Renal pelvis (tissue), 4 donors: ENCODE measurements around the gene VEGFA. TPM values are rescaled to one million over a fixed set of nuclear protein-coding genes. Genes with fewer than 3 reads are reported as not detected.

Experiments used
- DNase-seq: peaks from one replicate; pipeline ENCODE4 v3.0.0-alpha.2; 2013
- polyA plus RNA-seq, 3 donors: library from polyadenylated mRNA; unstranded; fragments of 120-200 nt; gene quantifications; one replicate each; pipeline ENCODE4 v1.2.1, GENCODE V29; 2013; ENCODE audit not compliant: insufficient read length in 3 of 3

VEGFA gene
- polyA plus RNA-seq, 3 donors: 276 to 405 (median 349) TPM

DNA sequence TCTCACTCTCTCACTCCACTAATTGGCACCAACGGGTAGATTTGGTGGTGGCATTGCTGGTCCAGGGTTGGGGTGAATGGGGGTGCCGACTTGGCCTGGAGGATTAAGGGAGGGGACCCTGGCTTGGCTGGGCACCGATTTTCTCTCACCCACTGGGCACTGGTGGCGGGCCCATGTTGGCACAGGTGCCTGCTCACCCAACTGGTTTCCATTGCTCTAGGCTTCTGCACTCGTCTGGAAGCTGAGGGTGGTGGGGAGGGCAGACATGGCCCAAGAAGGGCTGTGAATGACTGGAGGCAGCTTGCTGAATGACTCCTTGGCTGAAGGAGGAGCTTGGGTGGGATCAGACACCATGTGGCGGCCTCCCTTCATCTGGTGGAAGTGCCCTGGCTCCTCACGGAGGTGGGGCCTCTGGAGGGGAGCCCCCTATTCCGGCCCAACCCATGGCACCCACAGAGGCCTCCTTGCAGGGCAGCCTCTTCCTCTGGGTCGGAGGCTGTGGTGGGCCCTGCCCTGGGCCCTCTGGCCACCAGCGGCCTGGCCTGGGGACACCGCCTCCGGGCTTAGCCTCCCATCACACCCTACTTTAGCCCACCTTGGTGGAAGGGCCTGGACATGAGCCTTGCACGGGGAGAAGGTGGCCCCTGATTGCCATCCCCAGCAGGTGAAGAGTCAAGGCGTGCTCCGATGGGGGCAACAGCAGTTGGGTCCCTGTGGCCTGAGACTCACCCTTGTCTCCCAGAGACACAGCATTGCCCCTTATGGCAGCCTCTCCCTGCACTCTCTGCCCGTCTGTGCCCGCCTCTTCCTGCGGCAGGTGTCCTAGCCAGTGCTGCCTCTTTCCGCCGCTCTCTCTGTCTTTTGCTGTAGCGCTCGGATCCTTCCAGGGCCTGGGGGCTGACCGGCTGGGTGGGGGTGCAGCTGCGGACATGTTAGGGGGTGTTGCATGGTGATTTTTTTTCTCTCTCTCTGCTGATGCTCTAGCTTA is 11.2 kb downstream of the VEGFA start:
- DNase-seq: no peak

DNA sequence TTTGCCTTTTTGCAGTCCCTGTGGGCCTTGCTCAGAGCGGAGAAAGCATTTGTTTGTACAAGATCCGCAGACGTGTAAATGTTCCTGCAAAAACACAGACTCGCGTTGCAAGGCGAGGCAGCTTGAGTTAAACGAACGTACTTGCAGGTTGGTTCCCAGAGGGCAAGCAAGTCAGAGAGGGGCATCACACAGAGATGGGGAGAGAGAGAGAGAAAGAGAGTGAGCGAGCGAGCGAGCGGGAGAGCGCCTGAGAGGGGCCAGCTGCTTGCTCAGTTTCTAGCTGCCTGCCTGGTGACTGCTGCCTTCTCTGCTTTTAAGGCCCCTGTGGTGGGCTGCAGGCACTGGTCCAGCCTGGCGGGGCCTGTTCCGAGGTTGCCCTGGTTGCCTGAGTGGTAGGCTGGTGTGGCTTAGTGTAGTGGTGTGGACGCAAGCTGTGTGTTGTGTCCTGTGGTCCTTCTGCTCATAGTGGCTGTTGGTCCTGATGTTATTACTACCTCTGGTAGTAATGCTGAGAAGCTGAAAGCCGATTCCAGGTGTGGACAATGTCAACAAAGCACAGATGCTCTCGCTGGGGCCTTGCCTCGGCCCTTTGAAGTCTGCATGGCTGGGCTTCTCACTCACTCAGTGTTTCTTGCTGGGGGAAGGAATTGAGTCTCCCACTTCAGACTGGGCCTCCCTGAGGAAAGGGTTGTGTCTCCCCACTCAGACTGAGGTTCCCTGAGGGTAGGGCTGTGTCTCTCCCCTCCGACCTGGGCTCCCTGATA is 12.1 kb downstream of the VEGFA start:
- no peak for DNase-seq

DNA sequence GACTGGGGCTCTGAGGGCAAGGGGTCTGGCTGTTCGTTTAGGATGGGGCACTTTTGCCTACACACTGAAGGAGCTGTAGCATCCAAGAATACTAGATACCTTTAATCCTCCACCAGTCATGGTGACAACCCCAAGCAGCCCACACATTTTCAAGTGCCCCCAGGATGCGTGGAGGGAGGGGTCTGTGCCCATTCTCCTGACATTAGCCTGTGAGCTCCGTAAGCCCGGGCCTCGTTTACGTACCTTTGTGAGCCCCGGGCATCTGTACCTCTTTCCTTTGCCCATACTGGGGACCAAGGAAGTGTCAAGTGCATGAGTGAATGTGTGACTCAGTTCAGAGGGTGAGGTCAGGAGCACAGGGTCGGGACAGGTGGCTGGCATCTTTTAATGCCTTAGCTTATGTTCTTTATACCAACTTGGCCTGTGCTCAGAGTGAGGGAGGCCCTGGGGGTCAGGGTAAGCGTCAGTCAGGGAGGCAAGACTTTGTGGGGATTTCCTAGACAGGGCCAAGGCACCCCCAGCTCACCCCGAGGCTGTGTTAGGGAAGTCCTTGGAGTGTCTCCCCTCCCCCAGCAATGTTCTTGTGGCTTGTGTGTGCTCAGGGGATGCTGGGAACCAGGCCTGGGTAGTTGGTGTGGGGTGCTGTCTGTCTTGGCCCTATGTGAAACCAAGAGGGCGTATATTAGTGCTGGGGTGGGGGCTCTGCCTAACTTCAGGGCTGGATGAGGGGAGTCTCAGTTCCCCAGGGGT is 12.9 kb downstream of the VEGFA start:
- no peak for DNase-seq

DNA sequence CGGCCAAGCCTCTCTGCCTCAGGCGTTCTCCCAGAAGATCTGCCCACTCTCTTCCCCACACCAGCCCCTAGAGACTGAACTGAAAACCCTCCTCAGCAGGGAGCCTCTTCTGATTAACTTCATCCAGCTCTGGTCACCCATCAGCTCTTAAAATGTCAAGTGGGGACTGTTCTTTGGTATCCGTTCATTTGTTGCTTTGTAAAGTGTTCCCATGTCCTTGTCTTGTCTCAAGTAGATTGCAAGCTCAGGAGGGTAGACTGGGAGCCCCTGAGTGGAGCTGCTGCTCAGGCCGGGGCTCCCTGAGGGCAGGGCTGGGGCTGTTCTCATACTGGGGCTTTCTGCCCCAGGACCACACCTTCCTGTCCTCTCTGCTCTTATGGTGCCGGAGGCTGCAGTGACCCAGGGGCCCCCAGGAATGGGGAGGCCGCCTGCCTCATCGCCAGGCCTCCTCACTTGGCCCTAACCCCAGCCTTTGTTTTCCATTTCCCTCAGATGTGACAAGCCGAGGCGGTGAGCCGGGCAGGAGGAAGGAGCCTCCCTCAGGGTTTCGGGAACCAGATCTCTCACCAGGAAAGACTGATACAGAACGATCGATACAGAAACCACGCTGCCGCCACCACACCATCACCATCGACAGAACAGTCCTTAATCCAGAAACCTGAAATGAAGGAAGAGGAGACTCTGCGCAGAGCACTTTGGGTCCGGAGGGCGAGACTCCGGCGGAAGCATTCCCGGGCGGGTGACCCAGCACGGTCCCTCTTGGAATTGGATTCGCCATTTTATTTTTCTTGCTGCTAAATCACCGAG is 14.2 kb downstream of the VEGFA start:
- DNase-seq: no peak

DNA sequence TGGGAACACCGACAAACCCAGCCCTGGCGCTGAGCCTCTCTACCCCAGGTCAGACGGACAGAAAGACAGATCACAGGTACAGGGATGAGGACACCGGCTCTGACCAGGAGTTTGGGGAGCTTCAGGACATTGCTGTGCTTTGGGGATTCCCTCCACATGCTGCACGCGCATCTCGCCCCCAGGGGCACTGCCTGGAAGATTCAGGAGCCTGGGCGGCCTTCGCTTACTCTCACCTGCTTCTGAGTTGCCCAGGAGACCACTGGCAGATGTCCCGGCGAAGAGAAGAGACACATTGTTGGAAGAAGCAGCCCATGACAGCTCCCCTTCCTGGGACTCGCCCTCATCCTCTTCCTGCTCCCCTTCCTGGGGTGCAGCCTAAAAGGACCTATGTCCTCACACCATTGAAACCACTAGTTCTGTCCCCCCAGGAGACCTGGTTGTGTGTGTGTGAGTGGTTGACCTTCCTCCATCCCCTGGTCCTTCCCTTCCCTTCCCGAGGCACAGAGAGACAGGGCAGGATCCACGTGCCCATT is 15.3 kb downstream of the VEGFA start:
- DNase-seq: no peak

DNA sequence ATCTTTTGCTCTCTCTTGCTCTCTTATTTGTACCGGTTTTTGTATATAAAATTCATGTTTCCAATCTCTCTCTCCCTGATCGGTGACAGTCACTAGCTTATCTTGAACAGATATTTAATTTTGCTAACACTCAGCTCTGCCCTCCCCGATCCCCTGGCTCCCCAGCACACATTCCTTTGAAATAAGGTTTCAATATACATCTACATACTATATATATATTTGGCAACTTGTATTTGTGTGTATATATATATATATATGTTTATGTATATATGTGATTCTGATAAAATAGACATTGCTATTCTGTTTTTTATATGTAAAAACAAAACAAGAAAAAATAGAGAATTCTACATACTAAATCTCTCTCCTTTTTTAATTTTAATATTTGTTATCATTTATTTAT is 15.9 kb downstream of the VEGFA start:
- no peak for DNase-seq

DNA sequence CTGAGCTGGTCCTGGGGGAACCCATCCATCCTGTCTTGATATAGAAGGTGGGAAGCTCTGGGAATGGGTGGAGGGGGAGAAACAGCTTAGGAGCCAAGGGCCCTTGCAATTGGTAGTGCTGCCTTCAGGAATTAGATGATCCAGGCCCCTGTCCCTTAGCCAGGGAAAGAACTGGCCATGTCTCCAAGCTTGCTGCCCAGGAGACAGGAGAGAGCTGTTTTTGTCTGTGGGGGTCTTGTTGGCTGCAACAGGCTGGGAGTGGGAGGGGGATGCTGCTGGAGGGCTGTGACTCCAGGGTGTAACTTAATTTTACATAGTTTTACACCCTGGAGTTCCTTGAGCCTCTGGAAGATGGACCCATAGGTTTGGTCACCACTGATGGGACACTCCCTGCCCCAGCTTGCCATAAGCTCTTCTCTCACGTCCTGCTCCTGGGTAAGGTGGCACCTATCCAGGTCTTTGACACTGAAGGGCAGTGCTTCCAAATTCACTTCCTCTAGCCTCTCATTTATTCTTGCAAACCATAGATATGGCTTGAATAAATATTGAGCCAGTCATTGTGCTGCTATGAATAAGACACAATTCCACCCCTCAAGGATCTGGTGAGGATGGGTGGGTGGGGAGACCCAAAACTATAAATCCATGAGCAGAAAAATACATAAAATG is 16.8 kb downstream of the VEGFA start:
- DNase-seq: no peak

DNA sequence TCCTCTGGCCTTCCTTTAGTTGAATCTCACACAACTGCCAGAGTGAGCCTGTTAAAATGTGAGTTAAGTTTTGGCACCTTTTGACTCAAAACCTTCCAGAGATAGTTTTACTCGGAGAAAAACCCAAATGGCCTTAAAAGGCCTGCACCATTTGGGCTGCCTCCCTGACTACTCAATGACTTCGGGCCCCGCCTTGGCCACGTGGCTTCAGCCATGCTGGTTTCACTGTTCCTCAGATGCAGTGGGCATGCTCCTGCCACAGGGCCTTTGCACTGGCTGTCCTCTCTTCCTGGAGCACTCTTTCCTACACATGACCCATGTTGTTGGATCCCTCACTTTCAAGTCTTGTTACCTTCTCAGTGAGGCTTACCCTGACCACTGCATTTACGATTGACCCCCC is 18.3 kb downstream of the VEGFA start:
- no peak for DNase-seq

DNA sequence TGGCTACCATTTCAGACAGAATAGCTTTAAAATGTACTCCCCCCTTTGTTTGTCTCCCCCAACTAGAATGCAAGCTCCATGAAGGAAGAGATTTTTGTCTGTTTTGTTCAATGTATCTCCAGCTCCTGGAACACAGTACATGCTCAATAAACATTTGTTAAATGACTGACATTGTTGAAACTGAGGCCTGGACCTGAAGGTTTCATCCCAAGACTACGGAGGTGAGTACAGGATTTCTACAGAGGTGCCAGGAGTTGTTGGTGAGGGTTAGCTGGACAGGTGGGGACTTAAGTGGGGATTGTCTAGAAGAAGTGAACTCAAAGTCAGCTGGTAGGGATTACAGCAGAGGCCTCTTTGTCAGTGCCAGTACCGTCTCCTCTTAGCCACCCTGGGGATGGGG is 19.4 kb downstream of the VEGFA start:
- no peak for DNase-seq

DNA sequence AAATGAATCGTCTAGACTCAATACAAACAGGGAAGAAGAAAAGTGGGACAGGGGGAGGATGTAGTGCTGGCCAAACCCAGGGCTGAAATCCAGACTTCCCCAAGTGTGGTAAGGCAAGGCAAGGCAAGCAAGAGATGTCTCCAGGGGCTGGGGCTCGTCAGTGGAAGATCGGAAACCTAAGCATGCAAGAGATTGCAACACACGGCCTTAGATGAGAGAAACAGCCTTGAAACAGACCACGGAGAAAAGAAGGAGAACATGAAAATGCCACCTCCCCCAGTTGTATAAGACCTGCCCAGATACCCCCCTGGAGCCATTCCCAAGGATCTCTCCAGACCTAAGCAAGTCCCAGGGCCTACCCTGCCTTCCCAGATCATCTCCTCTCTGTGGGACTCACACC is 20.0 kb downstream of the VEGFA start:
- DNase-seq: no peak

DNA sequence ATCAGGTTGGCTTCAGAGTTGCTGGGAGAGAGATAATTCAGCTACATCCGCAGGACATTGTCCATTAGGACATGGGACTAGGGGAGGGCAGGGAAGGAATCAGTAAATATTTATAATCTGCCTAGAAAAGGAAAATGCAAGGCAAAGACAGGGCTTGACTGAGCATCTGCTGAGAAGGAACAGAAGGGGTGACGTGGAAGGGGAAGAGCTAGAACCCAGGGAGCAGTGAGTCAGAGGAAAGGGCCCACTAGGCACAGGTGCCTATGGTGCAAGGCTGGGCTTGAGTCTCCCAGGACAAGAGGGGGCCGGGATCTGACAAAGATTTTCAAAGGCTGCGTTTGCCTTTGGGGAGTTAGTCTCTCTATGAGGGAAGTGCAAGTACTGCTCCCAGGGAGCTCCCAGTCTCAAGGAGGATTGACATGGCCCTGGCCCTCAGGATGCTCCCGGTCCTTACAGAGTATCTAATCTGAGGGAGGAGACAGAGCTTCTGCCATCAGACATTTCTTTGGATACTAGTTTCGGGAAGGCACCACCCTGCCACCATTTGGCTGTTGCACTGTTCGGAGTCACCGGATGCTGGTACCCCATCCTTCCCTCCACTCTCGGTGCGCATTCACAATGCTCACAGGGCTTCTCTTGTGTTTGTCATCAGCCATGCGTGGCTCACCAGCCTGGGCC is 21.9 kb downstream of the VEGFA start:
- no peak for DNase-seq

DNA sequence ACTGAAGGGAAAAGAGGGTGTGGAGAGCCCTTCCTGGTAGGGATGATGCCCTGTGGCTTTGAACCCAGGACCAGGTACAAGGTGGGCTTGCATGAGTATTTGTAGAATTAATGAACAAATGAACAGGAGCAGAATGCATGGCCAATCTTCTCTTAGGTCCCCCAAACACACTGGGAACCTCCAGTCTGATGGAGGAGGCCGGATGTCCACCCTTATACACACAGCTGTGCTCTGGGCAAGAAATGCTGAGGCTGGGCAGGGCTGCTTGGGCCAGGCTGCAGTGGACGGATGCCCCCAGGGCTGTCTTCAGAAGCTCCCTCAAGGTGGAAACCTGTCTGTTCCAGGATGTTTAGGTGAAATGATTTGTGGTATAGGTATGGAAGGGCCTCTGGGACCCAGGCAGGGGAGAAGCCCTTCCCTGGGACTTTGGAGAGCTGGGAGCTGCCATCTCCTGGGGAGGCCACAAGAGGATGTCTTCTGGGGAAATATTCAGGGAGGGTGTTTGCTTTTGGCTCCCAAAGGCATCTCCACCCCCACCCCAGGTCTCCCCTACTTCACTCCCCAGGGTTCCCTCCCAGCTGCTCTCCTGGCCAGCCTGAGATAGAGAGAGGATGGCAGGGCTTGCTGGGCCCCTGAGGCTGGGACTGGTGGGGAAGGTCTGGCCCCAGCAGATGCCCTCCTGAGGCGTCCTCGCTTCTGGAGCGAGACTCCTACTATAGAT is 23.3 kb downstream of the VEGFA start:
- DNase-seq: no peak

DNA sequence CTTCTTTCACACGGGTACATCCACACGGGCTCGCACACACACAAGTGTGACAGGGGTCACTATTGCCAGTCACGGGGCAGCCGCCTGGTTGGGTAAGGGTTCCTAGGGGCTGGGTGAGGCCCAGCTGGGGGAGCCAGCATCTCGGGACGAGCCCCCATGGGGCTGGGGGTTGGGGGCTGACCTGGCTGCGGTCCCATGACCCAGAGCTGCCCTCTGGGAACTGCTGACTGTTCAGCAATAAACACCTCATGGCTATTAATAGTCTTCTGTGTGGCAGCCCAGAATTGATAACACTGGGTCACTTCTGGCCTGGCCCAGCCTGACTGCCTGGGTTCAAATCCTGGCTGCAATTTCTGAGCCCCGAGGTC is 23.8 kb downstream of the VEGFA start:
- DNase-seq: no peak

DNA sequence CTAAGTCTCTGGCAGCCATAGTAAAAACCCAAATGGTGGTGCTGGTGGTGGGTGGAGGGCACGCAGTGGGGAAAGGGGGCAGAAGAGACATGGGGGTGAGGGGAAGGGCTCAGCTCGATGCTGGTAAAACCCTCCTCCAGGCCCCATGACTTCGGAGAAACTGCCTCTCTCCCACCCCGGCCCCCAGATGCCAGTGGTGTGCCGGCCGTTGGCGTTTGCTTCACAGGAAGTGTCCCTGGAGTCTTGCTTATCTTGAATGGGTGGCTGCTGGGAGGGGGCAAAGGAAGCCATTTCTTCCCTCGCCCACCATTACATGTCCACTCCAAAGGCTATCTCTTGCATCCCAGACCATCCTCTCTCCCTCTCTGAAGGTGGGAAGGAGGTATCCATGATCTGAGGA is 25.4 kb downstream of the VEGFA start:
- no peak for DNase-seq

DNA sequence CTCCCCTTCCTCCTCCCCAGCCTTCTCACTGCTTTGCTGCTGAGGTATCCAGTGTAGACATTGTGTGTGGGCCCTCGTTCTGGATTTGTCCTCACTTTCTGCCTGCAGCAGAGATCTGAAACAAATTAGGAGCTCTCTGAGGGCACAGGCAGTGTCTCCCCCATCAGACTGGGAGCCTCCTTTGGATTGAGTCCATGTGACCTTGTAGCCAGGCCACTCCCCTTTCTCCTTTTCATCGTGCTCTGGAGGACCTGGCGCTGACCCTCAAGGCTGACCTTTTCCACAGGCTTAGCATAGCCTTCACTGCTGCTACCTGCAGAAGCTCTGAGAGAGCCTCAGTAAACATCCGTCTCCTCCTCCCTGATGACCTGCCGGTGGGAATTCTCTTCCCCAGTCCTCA is 26.2 kb downstream of the VEGFA start:
- no peak for DNase-seq

DNA sequence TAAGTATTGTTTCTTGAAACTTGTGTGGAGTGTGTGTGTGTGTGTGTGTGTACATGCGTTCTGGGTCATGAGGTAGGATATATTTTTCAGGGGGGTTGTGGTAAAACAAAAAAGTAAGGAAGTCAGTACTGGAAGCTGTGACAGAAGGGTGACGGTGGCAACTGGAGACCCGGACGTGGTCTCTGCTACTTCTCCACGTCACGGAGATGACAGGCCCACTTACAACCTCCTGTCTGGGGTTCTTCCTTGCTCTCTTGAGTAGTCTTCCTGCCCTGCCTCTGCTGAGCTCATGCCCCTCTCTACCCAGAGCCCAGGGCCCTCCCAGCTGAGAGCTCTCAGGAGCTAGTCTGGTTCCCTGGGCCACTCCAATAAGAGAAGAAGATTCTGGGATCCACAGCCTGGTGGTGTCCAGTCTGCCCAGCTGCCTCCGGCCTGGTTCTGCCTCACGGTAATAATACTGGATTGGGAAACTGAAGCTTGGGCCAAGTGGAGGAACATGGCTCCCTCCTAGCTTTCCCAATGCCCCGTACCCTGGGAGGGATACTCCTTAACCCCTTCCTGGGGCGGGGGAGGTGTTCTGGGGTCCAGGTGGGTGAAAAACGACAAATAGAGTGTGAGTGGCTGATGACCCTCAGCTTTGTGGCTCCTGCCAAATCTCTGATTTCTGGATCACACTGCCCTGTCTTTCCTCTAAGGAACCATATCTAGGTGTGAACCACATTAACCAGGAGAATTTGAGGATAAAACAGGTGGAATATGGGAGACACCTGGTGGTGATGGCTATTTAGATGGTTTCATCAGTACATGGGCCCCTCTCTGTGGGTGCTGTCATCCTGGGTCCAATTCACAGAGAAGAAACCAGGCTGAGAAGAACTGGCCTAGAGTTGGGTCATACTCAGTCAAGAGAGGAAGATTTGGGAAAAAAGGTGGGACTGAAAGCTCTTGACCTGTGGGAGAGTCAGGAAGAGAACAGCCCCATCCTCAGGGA is 27.2 kb downstream of the VEGFA start:
- DNase-seq: no peak

DNA sequence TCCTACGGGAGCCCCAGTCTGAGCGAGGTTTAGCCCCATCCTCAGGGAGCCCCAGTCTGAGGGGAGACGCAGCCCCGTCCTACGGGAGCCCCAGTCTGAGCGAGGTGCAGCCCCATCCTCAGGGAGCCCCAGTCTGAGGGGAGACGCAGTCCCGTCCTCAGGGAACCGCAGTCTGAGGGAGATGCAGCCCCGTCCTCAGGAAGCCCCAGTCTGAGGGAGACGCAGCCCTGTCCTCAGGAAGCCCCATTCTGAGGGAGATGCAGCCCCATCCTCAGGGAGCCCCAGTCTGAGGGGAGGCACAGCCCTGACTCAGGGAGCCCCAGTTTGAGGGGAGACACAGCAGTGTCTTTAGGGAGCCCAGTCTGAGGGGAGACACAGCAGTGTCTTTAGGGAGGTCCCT is 27.9 kb downstream of the VEGFA start:
- DNase-seq: no peak
